Liver (tissue), 3 donors: ENCODE results near the gene RUNX1.

ENCODE experiments used
- HNF4A ChIP-seq, 2 donors: conservative IDR thresholded peaks; 2 replicates each; pipeline ENCODE4 v1.6.1; 2016; ENCODE audit warnings: antibody characterized with exemption in 2 of 2, mild to moderate bottlenecking in 2 of 2
- JUND ChIP-seq, 2 donors: IDR thresholded peaks; 2 replicates each; pipeline ENCODE4 v1.6.1; 2016; ENCODE audit warnings: antibody characterized with exemption in 2 of 2
- TAF1 ChIP-seq: conservative IDR thresholded peaks from 2 replicates; pipeline ENCODE4 v1.6.1; 2016; ENCODE audit warnings: antibody characterized with exemption, mild to moderate bottlenecking
- YY1 ChIP-seq: IDR thresholded peaks from 2 replicates; pipeline ENCODE4 v1.6.1; 2016; ENCODE audit warnings: antibody characterized with exemption, mild to moderate bottlenecking
- TF ChIP-seq, protein P1 (sequence below): fragments of 150-350 bp; IDR thresholded peaks from 2 replicates; pipeline ENCODE4 v1.5.1; 2017; ENCODE audit warnings: improper control_type of control experiment, low read depth, low read length; ENCODE audit not compliant: missing input control
- TF ChIP-seq, protein P2 (sequence below): IDR thresholded peaks from 2 replicates; pipeline ENCODE4 v1.6.1; 2016; ENCODE audit warnings: antibody characterized with exemption
- TF ChIP-seq, protein P3 (sequence below): IDR thresholded peaks from 2 replicates; pipeline ENCODE4 v1.6.1; 2016; ENCODE audit warnings: antibody characterized with exemption, mild to moderate bottlenecking
- donor health status: healthy.
- donor health status: healthy.

DNA sequence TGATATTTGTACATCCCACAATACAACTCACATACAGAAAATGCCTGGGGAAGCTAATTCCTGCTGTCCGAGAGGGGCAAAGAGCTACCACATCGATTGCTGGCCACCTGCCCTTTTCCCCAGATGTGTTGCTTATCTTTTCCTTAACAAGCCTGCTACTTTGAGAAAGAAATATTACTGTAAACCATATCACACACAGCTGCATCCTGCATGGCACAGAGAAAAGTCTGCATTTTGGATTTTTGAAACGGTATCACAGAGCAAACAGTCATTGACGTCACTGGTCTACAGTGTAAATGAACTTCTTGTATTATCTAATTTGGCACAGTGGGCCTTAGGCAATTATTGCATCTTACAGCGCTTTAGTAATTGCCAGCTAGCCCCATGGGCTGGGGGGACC lies 215.6 kb downstream of the RUNX1 start:
- TF ChIP-seq, protein P1, sequence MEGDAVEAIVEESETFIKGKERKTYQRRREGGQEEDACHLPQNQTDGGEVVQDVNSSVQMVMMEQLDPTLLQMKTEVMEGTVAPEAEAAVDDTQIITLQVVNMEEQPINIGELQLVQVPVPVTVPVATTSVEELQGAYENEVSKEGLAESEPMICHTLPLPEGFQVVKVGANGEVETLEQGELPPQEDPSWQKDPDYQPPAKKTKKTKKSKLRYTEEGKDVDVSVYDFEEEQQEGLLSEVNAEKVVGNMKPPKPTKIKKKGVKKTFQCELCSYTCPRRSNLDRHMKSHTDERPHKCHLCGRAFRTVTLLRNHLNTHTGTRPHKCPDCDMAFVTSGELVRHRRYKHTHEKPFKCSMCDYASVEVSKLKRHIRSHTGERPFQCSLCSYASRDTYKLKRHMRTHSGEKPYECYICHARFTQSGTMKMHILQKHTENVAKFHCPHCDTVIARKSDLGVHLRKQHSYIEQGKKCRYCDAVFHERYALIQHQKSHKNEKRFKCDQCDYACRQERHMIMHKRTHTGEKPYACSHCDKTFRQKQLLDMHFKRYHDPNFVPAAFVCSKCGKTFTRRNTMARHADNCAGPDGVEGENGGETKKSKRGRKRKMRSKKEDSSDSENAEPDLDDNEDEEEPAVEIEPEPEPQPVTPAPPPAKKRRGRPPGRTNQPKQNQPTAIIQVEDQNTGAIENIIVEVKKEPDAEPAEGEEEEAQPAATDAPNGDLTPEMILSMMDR: no peak
- TF ChIP-seq TAF1 (no peak), JUND (IDR thresholded peaks at IDR 0.05) (peak; percentile 24 to 56), YY1 (peak; percentile 48), HNF4A (conservative IDR thresholded peaks at IDR 0.05) (peak in 1 of 2 donors; percentile 59)
- TF ChIP-seq, protein P2, sequence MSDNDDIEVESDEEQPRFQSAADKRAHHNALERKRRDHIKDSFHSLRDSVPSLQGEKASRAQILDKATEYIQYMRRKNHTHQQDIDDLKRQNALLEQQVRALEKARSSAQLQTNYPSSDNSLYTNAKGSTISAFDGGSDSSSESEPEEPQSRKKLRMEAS: no peak
- TF ChIP-seq, protein P3, sequence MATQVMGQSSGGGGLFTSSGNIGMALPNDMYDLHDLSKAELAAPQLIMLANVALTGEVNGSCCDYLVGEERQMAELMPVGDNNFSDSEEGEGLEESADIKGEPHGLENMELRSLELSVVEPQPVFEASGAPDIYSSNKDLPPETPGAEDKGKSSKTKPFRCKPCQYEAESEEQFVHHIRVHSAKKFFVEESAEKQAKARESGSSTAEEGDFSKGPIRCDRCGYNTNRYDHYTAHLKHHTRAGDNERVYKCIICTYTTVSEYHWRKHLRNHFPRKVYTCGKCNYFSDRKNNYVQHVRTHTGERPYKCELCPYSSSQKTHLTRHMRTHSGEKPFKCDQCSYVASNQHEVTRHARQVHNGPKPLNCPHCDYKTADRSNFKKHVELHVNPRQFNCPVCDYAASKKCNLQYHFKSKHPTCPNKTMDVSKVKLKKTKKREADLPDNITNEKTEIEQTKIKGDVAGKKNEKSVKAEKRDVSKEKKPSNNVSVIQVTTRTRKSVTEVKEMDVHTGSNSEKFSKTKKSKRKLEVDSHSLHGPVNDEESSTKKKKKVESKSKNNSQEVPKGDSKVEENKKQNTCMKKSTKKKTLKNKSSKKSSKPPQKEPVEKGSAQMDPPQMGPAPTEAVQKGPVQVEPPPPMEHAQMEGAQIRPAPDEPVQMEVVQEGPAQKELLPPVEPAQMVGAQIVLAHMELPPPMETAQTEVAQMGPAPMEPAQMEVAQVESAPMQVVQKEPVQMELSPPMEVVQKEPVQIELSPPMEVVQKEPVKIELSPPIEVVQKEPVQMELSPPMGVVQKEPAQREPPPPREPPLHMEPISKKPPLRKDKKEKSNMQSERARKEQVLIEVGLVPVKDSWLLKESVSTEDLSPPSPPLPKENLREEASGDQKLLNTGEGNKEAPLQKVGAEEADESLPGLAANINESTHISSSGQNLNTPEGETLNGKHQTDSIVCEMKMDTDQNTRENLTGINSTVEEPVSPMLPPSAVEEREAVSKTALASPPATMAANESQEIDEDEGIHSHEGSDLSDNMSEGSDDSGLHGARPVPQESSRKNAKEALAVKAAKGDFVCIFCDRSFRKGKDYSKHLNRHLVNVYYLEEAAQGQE: no peak
